Prostate gland (tissue), 2 donors: ENCODE measurements around the gene NEU4. TPM values are rescaled to one million over a fixed set of nuclear protein-coding genes. Genes with fewer than 3 reads are reported as not detected.

Experiments
- DNase-seq: peaks from one replicate; pipeline ENCODE4 v3.0.0-alpha.2; 2019; ENCODE audit warnings: low spot score
- H3K27ac ChIP-seq, 2 donors: fragments of 200-600 bp; sonication (generic); 2 replicates each; pipeline ENCODE4 v1.5.1; 2017 to 2019
- H3K27me3 ChIP-seq: fragments of 200-600 bp; sonication (generic); replicated peaks from 2 replicates; pipeline ENCODE4 v1.5.1; 2019; ENCODE audit not compliant: insufficient read depth
- H3K36me3 ChIP-seq, 2 donors: fragments of 200-600 bp; sonication (generic); 1 replicate in 1 of 2; 2 replicates in 1 of 2; pipeline versions ENCODE4 v1.5.1 to v1.8.1; 2017 to 2019
- H3K4me1 ChIP-seq: fragments of 200-600 bp; sonication (generic); replicated peaks from 2 replicates; pipeline ENCODE4 v1.5.1; 2019
- H3K4me3 ChIP-seq, 2 donors: fragments of 200-600 bp; sonication (generic); 2 replicates each; pipeline ENCODE4 v1.5.1; 2017 to 2019
- H3K9me3 ChIP-seq: fragments of 200-600 bp; sonication (generic); 2 replicates; pipeline ENCODE4 v1.5.1; 2017
- CTCF ChIP-seq, 4 experiments: fragments of 200-600 bp in 2 of 4; fragments of 450-650 bp in 2 of 4; sonication (generic) in 2 of 4; IDR thresholded peaks; 1 replicate in 3 of 4; 2 replicates in 1 of 4; pipeline ENCODE4 v1.5.1; 2016 to 2019; ENCODE audit warnings: antibody characterized with exemption in 4 of 4, mild to moderate bottlenecking in 2 of 4, moderate library complexity in 2 of 4
- POLR2A ChIP-seq: fragments of 450-650 bp; IDR thresholded peaks from one replicate; pipeline ENCODE4 v1.6.1; 2016; ENCODE audit warnings: antibody characterized with exemption, mild to moderate bottlenecking
- POLR2AphosphoS5 ChIP-seq: sonication (generic); formaldehyde crosslinking; IDR thresholded peaks from one replicate; pipeline ENCODE4 v1.6.1; 2017; ENCODE audit warnings: antibody characterized with exemption
- WGBS: methylation state at CpG from one replicate; pipeline ENCODE4 v1.1.5; 2018; 5-methylcytosine and 5-hydroxymethylcytosine counted together
- intact Hi-C: fragments of 100-400 bp; cut with DNase I; formaldehyde crosslinking; loops from one replicate; pipeline ENCODE4 v1.14.2; 2022
- total RNA-seq, 2 donors: library from RNA; depleted of rRNA; stranded (reverse); fragments of >200 nt; gene quantifications; one replicate each; pipeline ENCODE4 v1.1.0, GENCODE V29; 2016

The NEU4 gene
- total RNA-seq, 2 donors from 2014 or later = 0.62 TPM; not detected in 1

GRCh38 chr2:241852981-241853631, 44.1 kb downstream of the NEU4 start:
- Histone ChIP-seq H3K4me1 (peaks cover 7% of the 10 kb centered on the region), H3K4me3 (no peak overlapping the region), H3K9me3 (no peaks in the 10 kb centered on the region), H3K27me3 (no peaks in the 10 kb centered on the region), H3K36me3 (no peaks in the 10 kb centered on the region), H3K27ac (no peak overlapping the region)
- over 99% methylated on average over 10 of the region's 10 CpGs for WGBS
- DNase-seq = no peak
- TF ChIP-seq CTCF (IDR thresholded peaks at IDR 0.05) (no peak), POLR2A (no peak), POLR2AphosphoS5 (no peak)
- intact Hi-C loops = no loop called here

GRCh38 chr2:241853651-241854341, 44.8 kb downstream of the NEU4 start:
- Histone ChIP-seq H3K36me3 (no peaks in the 10 kb centered on the region), H3K4me1 (peaks cover 7% of the 10 kb centered on the region), H3K4me3 (no peak overlapping the region), H3K27ac (no peak overlapping the region), H3K9me3 (no peaks in the 10 kb centered on the region), H3K27me3 (no peaks in the 10 kb centered on the region)
- DNase-seq = no peak
- TF ChIP-seq POLR2A (no peak), POLR2AphosphoS5 (no peak), CTCF (IDR thresholded peaks at IDR 0.05) (no peak)
- intact Hi-C loops = no loop called here
- WGBS = 88% methylated on average over 21 of the region's 27 CpGs

GRCh38 chr2:241854342-241855244, 45.6 kb downstream of the NEU4 start:
- TF ChIP-seq CTCF (IDR thresholded peaks at IDR 0.05) (no peak), POLR2AphosphoS5 (no peak), POLR2A (no peak)
- intact Hi-C loops = no loop called here
- 45% methylated on average over 17 of the region's 21 CpGs for WGBS

GRCh38 chr2:241855245-241855887, 46.4 kb downstream of the NEU4 start:
- H3K27me3 ChIP-seq = no peaks in the 10 kb centered on the region
- peaks cover 7% of the 10 kb centered on the region for H3K4me1 ChIP-seq
- TF ChIP-seq POLR2A (no peak), CTCF (IDR thresholded peaks at IDR 0.05) (no peak), POLR2AphosphoS5 (no peak)
- no peak for DNase-seq
- WGBS = 84% methylated on average over 18 of the region's 18 CpGs
- H3K4me3 ChIP-seq = no peak overlapping the region
- no peak overlapping the region for H3K27ac ChIP-seq
- no peaks in the 10 kb centered on the region for H3K9me3 ChIP-seq
- H3K36me3 ChIP-seq = no peaks in the 10 kb centered on the region
- intact Hi-C loops = no loop called here

More at GRCh38 chr2:241854342-241855244, 45.6 kb downstream of the NEU4 start:
- no peak for DNase-seq
- Histone ChIP-seq H3K4me3 (no peak overlapping the region), H3K9me3 (no peaks in the 10 kb centered on the region), H3K4me1 (peaks cover 7% of the 10 kb centered on the region), H3K27me3 (no peaks in the 10 kb centered on the region), H3K36me3 (no peaks in the 10 kb centered on the region), H3K27ac (no peak overlapping the region)
